GM19035 (cell line): ENCODE results near the gene LIPK.
"Not testable (repeated sequence)": the region's sequence is repeated elsewhere in the genome, so short reads cannot be mapped to it uniquely, and the experiment has no call there.

Experiments used
- ATAC-seq: cut with Tn5 transposase; IDR thresholded peaks from one replicate; pipeline ENCODE4 v1.9.1; 2021; ENCODE audit not compliant: unreplicated experiment

The LIPK gene

GRCh38 chr10:88705958-88706357 lies at the start of gene LIPK:
TSS of gene LIPK (plus strand) at chr10:88706249. CDS start at chr10:88724544, 18,295 bp downstream.
- ATAC-seq = no peak

- no peak for ATAC-seq
Observed at GRCh38 chr10:88657901-88658300, 48.1 kb upstream of the LIPK start.

- ATAC-seq = no peak
Observed at GRCh38 chr10:88659725-88660597, 46.1 kb upstream of the LIPK start.

- ATAC-seq = no peak
Observed at GRCh38 chr10:88660598-88660884, 45.5 kb upstream of the LIPK start.

GRCh38 chr10:88661018-88661417 lies 45.0 kb upstream of the LIPK start:
- no peak for ATAC-seq

GRCh38 chr10:88661577-88661976 lies 44.5 kb upstream of the LIPK start:
- no peak for ATAC-seq

GRCh38 chr10:88663153-88663552 lies 42.9 kb upstream of the LIPK start:
- not testable (repeated sequence) for ATAC-seq

GRCh38 chr10:88664142-88664541 lies 41.9 kb upstream of the LIPK start, which contains the start of gene LIPF:
TSS of gene LIPF (plus strand) at chr10:88664442. CDS start at chr10:88667298, 2,856 bp downstream.
- no peak for ATAC-seq

- ATAC-seq = no peak
Observed at GRCh38 chr10:88668465-88668864, 37.6 kb upstream of the LIPK start.

- no peak for ATAC-seq
Observed at GRCh38 chr10:88670497-88670896, 35.6 kb upstream of the LIPK start.

- ATAC-seq = no peak
Observed at GRCh38 chr10:88672041-88672440, 34.0 kb upstream of the LIPK start.

- no peak for ATAC-seq
Observed at GRCh38 chr10:88676283-88677060, 29.6 kb upstream of the LIPK start.

- no peak for ATAC-seq
Observed at GRCh38 chr10:88680958-88681357, 25.1 kb upstream of the LIPK start.

GRCh38 chr10:88682491-88682890 lies 23.6 kb upstream of the LIPK start:
- no peak for ATAC-seq

GRCh38 chr10:88687853-88688467 lies 18.1 kb upstream of the LIPK start:
- no peak for ATAC-seq

- no peak for ATAC-seq
Observed at GRCh38 chr10:88689366-88689765, 16.7 kb upstream of the LIPK start.

- no peak for ATAC-seq
Observed at GRCh38 chr10:88693392-88694020, 12.5 kb upstream of the LIPK start.

- no peak for ATAC-seq
Observed at GRCh38 chr10:88702848-88703597, 3.0 kb upstream of the LIPK start.

GRCh38 chr10:88707429-88708155 lies 1.5 kb downstream of the LIPK start:
- ATAC-seq = no peak

- ATAC-seq = not testable (repeated sequence)
Observed at GRCh38 chr10:88709361-88709760, 3.3 kb downstream of the LIPK start.
